GM21528 (cell line): ENCODE results near the gene SEPSECS.

Experiments
- ATAC-seq: cut with Tn5 transposase; IDR thresholded peaks from one replicate; pipeline ENCODE4 v1.9.1; 2021; ENCODE audit warnings: mild to moderate bottlenecking, moderate library complexity; ENCODE audit not compliant: unreplicated experiment, low FRiP score

The SEPSECS gene

DNA sequence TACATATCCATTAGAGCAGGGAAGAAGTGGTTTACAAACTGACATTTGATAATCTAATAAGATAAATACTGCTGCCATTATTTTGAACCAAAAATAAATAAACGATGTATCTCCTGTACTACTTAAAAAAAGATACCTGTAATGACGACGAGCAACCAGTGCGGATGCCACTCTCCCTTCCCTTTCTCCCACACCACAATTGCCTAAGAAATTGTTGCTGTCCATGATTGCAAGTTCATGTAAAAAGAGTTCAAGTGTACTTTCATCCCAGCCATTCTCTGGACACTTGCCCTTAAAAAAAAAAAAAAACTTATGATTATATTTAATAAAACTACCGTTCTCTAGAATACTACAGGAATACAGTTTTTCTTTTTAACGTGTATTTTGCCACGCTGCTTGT, 1.4 kb downstream of the SEPSECS start:
- no peak for ATAC-seq

DNA sequence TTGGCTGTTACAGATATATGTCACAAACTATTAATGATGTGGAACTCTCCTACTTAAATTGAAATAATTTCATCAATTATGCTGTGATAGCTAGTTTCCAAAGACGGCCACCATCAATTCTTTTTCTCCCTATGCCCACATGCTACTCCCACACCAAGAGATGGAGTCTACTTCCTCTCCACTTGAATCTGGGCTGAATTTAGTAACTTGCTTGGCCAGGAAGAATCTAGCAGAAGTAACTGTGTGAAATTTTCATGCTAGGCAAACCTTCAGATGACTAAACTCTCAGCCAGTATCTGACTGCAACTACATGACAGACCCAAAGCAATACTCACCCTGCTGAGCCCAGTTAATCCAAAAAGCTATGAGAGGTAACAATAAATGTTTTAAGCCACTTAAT, 3.2 kb downstream of the SEPSECS start:
- ATAC-seq, result no peak

DNA sequence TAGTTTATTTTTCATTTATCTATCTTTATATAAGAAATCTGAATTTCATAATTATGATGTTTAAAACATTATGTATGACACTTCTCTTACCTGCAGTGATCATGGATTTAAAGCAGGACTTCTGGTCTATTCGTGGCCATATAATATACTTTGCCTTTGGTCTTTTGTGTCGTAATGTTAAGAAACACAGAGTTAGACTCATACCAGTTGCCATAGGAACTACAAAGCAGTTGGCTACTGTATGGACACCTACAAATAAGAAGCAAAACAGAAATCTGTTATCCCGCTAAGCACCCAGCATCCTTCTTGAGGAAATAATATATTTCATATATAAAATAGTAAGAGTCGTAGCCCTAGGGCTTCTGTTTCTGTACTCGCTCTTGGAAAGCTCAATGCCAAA, 4.3 kb downstream of the SEPSECS start:
- ATAC-seq, result no peak

DNA sequence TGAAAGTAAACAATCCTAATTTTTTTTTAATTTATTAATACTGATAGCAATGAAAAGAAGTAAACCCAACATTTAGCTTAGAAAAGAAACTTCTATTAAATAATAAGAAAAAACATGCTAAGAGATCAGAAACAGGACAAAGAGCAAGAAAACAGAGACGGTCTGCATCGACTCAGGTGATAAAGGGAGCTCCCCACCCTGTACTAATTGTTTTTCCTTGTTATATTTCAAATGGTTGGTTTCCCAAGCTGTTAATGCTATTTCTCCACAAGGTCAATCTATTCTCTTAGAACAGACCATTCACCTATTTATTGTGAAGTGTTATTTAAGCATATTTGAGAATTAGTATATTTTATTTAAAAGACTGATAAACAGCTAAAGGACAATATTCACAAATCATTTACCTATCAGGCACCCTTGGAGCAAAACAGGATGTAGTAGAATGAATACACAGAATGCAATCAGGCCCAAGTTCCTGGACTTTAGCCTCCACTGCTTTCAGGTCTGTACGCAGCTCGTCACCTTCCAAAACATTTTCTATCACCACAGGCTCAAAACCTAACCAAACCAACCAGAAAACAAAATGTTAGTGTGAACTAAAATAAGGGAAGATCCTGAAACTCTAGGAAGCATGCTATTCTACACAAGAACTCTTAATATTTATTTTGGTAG, 5.5 kb downstream of the SEPSECS start:
- ATAC-seq, result no peak

DNA sequence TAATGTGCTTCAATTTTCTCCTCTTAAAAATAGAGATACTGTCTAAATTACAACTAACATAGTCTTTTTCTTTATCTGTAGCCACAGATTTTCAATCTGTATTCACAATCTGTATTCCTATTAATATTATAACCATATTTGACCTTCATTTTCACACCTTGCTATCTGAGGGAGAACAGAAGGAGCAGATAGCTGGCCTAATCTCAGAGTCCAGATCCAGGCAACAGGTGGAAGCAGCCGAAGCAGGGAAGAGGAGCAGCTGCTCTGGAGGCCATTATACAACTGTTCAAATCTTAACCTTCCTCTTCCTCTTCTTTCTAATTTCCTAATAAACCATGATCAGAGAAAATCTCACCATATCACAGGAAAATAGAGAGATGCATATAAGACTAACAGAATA, 14.2 kb downstream of the SEPSECS start:
- ATAC-seq, result no peak

DNA sequence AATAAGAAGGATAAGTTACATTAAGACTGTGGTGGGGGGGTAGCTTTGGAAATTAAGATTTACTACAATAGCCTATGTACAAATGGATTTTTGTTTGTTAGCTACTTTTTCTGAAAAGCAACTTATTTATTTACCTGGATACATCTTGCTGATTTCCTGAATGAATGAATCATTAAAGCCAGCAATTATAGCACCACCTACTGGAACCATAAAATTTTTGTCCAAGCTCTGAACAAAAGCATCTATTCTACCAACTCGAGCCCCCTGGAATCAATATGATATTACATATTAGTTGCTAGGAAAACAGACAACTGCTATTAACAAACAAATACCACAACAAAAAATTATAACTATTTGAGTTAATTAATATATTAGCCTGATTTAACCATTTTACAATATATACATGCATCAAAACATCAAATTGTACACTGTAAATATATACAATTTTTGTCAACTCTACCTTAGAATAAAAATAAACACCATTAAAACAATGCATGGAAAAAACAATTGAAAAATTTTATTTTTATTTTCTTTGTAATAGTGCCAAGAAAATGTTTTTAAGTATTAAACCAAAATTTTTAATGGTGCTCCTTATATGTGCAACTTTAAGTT, 15.3 kb downstream of the SEPSECS start:
- ATAC-seq, result no peak

DNA sequence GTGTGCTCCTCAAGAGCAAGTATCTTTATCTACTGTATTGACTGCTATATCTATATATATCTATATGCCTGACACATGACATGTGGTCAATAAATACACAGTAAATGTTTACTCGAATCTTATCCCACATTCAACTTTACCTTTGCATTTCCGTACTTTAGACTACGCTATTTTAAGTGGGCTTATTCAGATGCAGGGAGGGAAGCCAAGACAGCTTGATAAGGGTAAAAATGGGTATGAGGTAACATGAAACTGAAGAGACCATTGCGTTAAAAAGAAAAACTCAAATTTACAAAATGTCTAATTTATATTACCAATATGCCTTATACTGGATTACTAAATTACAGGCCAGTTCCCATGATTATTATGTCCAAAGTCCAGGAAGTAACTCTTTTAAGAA, 17.8 kb downstream of the SEPSECS start:
- no peak for ATAC-seq

DNA sequence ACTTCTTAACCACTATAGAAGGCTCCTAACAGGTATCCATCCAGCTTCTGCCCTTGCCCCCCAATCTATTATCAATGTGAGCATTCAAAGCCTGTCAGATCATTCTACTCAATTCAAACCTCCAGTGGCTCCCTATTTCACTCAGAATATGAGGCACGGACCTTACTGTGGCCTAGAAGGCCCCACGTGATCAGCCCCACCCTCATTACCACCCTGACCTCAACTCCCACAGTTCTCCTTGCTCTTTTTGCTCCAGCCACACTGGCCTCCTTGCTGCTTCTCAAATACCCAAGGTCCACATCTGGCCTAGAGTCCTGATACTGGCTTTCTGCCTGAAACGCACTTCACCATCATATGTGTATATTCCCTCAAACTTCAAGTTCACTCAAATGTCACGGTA, 18.7 kb downstream of the SEPSECS start:
- no peak for ATAC-seq

DNA sequence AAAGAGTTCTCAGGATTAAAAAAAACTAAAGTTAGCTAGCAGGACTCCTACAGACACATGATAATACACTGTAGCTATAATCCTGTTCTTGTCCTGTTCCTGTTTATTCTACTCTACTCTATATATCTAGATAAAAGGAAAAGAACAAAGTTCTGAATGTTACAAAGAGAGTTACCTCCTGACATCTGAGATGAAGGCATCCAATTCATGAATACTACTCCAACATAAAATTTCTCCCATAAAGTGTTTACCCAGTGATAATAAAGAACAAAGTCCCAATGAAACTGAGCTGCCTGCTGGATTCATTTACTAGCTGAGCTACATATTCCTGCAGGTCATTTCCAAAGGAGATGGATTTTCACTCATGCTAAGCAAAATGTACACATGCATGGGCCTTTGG, 27.1 kb downstream of the SEPSECS start:
- ATAC-seq, result no peak

DNA sequence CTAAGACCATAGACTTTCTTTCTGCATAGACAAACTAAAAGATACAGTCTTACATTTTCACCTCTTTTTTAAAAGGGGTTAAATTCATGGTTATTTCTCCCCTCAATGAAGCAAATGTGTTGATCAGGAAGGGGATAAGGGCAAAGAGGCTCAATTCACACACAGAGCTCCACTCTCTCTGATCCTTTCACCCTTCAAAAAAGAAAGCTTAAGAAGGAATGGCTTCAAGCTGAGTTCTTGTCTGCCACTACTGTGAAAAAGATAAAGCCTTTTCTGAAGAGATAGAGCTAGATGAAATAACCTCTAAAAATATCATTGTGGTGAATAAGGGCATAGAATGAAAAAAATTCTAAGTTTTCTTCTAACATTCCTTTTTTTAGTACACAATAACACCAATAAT, 28.3 kb downstream of the SEPSECS start:
- ATAC-seq, result no peak

DNA sequence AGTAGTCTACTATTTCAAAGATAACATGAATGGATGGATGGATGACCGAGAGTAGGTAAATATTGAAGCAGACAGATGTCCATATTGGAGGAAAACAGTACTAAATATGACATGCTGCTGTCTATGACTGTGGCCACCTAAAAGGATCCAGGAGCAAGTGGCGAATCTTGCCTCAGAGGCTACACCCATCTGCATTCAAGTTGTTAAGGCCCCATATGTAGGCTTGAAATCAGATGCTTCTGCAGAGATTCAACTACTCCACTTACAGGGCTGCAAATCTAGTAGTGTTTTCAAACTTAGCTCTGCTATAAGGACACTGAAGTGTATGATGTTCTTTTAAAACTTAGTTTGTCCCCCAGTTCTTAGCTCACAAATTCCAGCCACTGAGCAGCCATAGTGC, 28.9 kb downstream of the SEPSECS start:
- no peak for ATAC-seq

DNA sequence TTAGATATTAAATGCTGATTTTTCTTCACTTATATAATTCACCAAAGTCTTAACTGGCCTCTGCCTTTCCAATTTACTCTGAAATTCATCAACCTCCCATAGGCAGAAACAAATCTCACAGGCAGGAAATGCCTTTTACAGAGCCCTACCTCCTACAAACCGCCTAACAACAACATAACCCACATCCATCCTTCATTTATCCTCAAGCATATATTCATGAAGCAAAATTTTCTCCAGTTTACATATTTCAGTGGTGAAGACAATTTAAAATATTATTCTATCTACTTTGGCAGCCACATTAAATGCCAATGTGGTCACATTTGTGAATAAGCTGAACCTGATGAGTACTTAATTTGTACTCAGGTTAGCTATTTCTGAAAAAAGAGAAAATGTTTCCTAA, 30.3 kb downstream of the SEPSECS start:
- ATAC-seq, result no peak

DNA sequence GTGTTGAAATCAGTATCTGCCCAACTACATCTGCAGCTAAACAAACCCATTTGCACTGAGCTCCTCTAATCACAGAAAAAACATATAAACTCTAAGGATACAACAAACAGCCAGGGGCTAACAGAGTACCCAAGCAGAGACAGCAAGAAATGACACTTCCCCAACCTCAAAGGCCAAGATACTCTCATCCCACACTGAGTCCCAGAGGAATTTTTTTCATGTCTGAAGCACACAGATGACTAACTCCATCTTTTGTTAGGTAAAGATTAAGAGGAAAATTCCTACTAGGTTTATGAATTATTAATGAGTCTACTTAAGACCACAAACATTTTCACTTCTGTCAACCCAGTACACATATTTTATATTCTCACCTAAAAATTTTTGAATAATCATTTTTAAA, 31.6 kb downstream of the SEPSECS start:
- ATAC-seq, result no peak

DNA sequence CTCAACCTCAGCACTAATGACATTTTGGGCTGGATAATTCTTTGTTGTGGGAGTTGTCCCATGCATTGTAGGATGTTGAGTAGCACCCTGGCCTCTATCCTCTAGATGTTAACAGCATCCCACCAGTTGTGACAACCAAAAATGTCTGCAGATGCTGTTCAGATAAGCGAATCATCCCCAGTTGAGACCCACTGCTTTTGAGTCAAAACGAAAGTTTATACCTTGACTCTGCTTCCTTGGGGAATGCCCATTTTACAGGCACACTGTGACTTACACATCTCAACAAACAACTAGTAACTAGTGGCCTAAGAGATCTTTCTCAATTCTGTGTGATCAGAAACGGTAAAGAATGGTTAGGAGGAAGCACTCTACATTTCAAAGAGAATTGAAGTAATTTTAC, 37.0 kb downstream of the SEPSECS start:
- peak; percentile 95 for ATAC-seq

DNA sequence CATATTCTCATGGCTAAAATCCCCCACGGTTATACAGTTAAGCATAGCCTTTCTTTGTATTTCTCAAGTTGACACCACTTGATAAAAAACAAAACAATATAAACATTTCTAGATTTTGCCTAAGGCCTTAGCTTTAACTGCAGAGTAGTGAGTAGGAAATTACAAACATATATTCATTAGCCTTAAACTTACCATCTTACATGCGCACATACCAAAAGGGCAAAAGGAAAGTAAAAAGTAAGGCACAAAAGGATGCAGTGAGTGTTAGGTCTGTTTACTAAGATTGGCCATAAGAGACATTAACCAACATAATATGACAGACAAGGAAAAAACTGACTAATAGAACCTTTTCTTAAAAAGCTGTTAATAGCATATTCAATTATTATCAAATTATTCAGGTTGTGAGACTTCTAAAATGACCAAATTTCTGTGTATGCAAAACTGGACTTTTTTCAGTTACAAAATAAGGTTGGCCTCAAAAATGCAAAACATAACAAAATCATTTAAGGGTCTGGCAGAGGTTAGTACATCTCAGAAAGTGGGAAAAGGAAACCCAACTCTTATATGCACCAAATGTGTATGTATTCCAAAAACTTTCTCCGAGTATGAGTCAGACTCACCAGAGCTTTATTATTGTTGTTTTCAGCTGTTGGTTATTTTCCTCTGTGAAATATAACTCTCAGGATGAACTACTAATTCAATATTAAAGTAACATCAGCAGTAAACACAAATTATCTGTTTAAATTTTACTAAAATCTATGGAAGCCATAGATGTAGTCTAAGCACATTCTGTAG, 39.9 kb downstream of the SEPSECS start:
- no peak for ATAC-seq

DNA sequence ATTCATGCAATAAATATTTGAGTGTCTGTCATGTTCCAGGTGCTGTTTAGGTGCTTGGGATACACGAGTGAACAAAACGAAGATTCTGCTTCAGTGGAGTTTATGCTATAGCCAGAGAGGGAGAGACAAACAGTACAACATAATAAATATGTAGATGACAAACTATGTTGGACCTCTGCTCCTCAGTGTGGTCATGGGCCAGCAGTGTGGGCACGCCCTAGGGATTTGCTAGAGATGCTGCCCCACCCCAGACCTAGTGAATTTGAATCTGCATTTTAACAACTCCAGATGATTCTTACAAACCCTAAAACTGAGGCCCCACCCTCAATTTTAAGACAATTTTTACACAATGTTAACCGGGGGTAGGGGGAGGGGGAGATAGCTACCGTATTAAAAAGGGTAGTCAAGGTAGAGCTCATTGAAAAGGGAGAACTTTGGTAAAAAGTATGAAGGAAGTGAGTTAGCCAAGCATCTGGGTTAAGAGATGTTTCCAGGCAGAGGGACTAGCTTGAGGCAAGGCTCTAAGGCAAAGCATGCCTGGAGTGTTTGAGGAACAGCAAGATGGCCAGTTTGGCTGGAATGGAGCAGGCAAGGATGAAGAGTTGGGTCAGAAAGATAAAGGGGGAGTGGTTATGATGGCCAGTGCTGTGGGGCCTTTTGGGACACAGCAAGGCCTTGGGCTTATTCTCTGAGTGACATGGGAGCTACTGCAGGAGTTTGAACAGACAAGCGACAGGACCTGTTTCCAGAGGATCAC, 42.4 kb downstream of the SEPSECS start:
- ATAC-seq, result no peak

DNA sequence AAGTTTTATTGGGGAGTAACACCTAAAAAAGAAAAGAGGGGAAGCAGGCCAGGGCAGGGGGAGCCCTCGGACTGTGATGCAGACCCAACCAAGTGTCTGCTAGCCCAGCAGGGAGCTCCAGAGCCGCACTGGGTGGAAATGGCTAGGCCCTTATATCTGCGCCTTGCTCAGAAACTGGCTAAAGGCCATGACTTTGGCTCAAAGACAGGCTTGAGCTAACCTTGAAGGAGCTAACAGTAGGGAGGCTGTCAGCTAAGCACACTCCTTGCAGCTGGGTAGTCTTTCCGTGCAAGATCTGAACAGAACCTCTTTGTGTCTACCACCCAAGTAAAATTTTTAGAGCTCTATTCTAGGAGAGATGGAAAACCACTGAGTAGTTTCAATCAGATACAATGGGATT, 43.0 kb downstream of the SEPSECS start:
- no peak for ATAC-seq

DNA sequence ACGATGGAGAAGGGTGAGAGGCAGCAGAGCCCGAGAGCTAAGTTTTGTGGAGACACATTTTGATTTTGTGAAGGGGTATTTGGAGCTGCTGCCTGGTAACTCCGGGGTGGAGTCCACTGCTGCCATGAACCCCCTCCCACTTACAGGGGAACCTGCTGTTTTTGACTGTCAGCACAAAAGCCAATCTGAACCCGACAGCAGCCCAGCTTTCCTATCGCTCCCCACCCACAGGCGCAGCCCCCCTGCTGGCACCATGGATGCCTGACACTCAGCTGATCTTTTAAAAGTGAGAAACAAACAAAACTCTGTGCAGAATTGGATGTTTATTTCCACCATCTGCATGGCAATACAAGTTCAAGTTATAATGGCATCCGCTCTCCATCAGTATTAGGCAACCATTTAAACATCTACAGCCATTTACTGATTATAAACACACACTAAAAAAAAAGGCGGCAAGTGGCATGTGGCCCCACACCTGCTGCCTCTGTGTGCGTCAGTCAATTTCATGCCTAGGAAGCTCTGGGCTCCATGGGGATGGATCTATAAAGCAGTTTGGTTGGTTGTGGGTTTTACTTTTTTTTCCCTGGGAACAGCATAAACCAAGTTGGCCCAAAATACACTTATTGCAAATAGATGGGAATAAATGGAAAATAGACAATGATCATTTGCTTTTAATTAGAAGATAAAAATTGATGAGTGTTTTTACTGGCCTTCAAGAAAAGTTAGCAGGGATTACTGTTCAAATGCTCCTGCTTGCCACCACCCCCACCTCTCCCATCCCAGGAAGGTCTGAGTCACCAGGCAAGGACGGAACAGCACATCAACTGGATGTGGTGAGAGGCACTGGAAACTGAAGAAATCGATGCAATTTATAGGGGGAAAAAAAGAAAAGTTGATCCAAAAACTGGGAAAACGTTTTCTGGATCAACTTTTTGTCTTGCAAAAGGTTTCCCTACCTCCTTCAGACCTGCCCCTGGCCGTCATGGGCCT, 46.0 kb downstream of the SEPSECS start:
- ATAC-seq, result no peak

DNA sequence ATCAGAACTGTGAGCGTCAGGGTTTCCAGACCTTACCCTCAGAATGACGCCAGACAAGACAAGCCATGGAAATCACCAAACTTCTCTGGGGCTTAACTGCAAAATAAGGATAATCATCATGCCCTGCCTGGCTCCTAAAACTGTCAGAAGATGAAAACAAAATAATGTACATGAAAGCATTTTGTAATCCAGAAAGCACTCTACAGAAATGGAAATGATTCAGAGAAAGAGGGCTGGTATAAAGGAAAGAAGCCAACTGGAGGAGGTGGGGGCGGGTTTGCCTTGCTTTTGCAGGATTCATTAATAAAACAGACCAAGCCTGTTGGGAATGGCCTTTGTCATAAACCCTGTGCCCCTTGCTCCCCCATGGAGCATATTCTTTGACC, 47.3 kb downstream of the SEPSECS start:
- ATAC-seq, result no peak

DNA sequence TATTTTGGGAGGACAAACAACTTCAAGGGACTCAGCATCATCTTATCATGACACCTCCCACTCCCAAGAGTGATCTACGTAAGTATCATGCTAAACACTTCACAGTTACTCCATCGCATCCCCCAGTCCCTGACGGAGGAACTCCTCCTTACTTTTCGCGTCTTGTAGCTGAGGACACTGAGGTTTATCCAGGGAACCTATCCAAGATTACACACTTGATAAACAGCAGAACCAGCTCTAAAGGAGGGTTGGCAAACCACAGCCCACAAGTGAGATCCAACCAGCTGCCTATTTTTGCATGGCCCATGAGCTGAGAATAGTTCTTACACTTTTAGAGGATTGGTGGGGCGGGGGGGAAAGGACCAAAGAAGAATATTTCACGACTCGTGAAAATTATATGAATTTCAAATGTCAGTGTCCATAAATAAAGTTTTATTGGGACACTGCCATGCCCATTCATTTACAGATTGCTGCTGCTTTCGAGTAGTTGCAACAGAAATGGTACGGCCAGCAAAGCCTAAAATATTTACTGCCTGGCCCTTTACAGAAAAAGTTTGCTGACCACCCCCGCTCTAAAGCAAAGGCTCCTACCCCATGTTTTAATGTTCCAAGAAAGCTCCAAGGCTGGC, 47.8 kb downstream of the SEPSECS start:
- no peak for ATAC-seq
